ENCODE measurements around the gene CXCL14.
"Not testable (repeated sequence)": the region's sequence is repeated elsewhere in the genome, so short reads cannot be mapped to it uniquely, and the experiment has no call there.

Gene CXCL14

DNA sequence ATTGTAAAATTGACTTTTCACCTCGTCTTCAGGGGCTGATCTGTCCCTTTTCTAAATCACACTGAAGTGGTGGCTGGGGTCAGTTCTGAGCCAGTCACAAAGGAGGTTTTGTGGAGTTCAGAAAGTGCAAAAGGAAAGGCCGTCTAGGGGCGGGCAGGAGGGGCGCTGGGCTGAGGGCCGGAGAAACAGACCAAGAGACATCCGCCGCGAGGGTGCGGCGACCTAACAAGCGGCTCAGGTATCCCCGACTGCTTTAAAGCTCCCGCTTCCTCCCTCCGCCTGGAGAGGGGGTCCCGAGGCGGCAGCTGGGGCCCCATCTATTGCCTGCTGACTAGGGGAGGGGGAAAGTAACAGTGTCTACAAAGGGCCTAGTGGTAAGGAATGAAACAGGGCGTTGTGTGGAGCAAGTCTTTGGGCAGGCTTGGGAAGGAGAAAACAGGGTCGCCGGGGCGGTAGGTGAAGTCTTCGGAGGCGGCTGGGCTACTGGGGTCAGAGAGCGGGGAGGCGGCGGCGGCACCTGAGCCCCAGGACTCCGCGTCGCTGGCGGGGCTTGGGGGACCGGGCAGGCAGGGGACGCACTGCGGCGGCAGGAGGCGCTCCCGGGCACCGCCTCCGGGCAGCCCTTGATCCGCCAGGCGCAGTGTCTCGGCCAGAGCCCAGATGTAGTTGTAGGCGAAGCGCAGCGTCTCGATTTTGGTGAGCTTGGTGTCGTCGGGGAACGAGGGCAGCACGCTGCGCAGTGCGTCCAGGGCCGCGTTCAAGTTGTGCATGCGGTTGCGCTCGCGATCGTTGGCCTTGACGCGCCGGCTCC lies 44.0 kb downstream of the CXCL14 start:
- Histone ChIP-seq H3K4me3 (ENCODE audit: extremely low read depth, insufficient read depth, low read length, poor library complexity, severe bottlenecking) (no peak overlapping the region), H3K36me3 (ENCODE audit: control insufficient read depth, insufficient read depth, low read length) (no peaks in the 10 kb centered on the region), H3K27ac (ENCODE audit: low read depth, low read length, severe bottlenecking) (no peak overlapping the region), H3K9me3 (ENCODE audit: control insufficient read depth, low read length) (no peaks in the 10 kb centered on the region), H3K4me1 (ENCODE audit: control insufficient read depth, insufficient read depth, low read length, poor library complexity, severe bottlenecking) (no peaks in the 10 kb centered on the region)
- 2% methylated on average over 48 to 53 of the region's 61 CpGs for WGBS, 2 experiments (ENCODE audit: insufficient coverage in 2 of 2)

DNA sequence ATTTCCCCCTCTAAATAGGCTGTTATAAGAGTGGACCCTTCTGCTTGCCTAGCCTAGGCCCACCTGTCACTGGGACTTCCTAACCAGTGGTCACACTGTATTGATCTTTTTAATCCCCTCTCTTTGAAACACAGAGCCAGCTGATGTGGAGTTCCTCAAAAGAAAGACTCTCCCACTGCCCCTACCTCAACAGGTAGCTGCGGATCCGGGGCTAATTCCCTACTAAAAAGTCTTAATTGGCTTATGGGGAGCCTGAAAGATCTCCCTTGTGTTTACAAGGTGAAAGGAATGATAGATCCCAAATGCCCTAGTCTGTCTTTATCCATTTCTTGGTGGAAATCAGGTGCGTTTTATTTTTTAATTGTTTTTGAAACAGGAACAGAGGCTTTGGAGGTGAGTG lies 45.0 kb downstream of the CXCL14 start:
- WGBS, 2 experiments (ENCODE audit: insufficient coverage in 2 of 2): 25 to 50% methylated on average over 1 of the region's 3 CpGs
- H3K27ac ChIP-seq (ENCODE audit: low read depth, low read length, severe bottlenecking): no peak overlapping the region
- no peaks in the 10 kb centered on the region for H3K36me3 ChIP-seq (ENCODE audit: control insufficient read depth, insufficient read depth, low read length)
- no peaks in the 10 kb centered on the region for H3K9me3 ChIP-seq (ENCODE audit: control insufficient read depth, low read length)
- H3K4me3 ChIP-seq (ENCODE audit: extremely low read depth, insufficient read depth, low read length, poor library complexity, severe bottlenecking): no peak overlapping the region
- no peaks in the 10 kb centered on the region for H3K4me1 ChIP-seq (ENCODE audit: control insufficient read depth, insufficient read depth, low read length, poor library complexity, severe bottlenecking)

DNA sequence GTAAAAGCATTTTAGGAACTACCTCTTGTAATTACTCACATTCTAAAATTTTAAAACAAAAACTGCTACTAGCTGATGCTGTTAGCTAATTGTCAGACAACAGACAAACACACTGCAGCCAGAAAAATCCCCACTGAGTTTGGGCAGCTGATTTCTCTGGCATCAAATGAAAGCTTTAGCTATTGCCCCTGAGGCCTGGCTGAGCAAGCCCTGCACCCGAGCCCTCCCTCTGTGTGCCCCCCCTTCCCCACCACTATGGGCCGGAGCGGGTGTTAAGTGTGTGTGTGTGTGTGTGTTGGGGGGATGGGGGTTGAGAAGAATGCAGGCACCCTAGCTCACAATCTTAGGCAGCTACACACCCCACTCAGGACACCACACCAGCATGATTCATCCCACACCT lies 45.5 kb downstream of the CXCL14 start:
- Histone ChIP-seq H3K4me3 (ENCODE audit: extremely low read depth, insufficient read depth, low read length, poor library complexity, severe bottlenecking) (no peak overlapping the region), H3K36me3 (ENCODE audit: control insufficient read depth, insufficient read depth, low read length) (no peaks in the 10 kb centered on the region), H3K9me3 (ENCODE audit: control insufficient read depth, low read length) (no peaks in the 10 kb centered on the region), H3K4me1 (ENCODE audit: control insufficient read depth, insufficient read depth, low read length, poor library complexity, severe bottlenecking) (no peaks in the 10 kb centered on the region), H3K27ac (ENCODE audit: low read depth, low read length, severe bottlenecking) (no peak overlapping the region)
- no CpG with 5 or more reads among the region's 3 CpGs for WGBS, 2 experiments (ENCODE audit: insufficient coverage in 2 of 2)

DNA sequence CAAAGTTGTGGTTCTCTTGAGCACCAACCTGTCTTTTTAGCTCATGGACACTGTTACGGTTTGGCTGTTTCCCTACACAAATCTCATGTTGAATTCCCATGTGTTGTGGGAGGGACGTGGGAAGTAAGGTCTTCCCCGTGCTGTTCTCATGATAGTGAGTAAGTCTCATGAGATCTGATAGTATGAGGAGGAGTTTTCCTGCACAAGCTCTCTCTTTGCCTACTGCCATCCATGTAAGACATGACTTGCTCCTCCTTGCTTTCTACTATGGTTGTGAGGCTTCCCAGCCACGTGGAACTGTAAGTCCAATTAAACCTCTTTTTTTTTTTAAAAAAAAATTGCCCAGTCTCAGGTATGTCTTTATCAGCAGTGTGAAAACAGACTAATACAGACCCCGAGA lies 49.2 kb downstream of the CXCL14 start:
- not testable (repeated sequence) for H3K9me3 ChIP-seq (ENCODE audit: control insufficient read depth, low read length); H3K36me3 ChIP-seq (ENCODE audit: control insufficient read depth, insufficient read depth, low read length); H3K27ac ChIP-seq (ENCODE audit: low read depth, low read length, severe bottlenecking); H3K4me3 ChIP-seq (ENCODE audit: extremely low read depth, insufficient read depth, low read length, poor library complexity, severe bottlenecking); H3K4me1 ChIP-seq (ENCODE audit: control insufficient read depth, insufficient read depth, low read length, poor library complexity, severe bottlenecking)
- WGBS, 2 experiments (ENCODE audit: insufficient coverage in 2 of 2): 72% methylated on average over 4 of the region's 5 CpGs; no CpG with 5 or more reads in 1 of the 2 experiments

DNA sequence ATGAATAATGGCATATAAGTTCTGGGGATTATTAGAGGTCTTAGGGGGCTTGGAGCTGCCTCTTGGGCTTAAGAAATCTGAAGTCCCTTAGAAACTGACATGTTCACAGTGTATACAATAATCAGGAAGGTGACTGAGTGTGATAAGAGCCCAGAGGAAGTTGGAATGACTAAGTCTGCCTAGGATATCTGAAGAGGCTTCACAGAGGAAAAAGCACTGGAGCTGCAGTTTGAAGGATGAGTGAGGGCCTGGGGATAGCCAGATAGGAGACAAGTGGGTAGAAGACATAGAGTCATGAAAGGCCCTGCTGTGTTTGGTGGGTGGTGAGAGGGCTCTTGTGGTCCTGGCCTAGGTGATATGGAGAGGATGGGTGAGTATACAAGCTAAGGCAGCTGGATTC lies 51.9 kb downstream of the CXCL14 start:
- no peak overlapping the region for H3K4me3 ChIP-seq (ENCODE audit: extremely low read depth, insufficient read depth, low read length, poor library complexity, severe bottlenecking)
- H3K27ac ChIP-seq (ENCODE audit: low read depth, low read length, severe bottlenecking): no peak overlapping the region
- no peaks in the 10 kb centered on the region for H3K4me1 ChIP-seq (ENCODE audit: control insufficient read depth, insufficient read depth, low read length, poor library complexity, severe bottlenecking)
- no peaks in the 10 kb centered on the region for H3K36me3 ChIP-seq (ENCODE audit: control insufficient read depth, insufficient read depth, low read length)
- H3K9me3 ChIP-seq (ENCODE audit: control insufficient read depth, low read length): no peaks in the 10 kb centered on the region

DNA sequence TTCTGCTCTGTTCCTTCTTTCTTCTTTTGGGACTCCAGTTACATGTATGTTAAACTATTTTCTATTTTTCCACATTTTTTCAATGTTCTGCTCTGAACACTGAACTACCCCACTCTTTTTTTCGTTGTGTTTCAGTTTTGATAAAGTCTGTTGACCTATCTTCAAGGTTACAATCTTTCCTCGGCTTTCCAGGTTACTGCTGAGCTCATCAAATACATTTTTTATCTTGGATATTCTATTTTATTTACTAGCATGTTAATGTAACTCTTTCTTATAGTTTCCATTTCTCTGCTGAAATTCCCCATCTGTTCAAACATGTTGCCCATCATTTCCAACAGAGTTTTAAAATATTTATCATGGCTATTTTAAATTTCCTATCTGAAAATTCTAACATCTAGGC lies 56.8 kb downstream of the CXCL14 start:
- Histone ChIP-seq H3K27ac (ENCODE audit: low read depth, low read length, severe bottlenecking) (no peak overlapping the region), H3K4me3 (ENCODE audit: extremely low read depth, insufficient read depth, low read length, poor library complexity, severe bottlenecking) (no peak overlapping the region), H3K9me3 (ENCODE audit: control insufficient read depth, low read length) (no peaks in the 10 kb centered on the region), H3K4me1 (ENCODE audit: control insufficient read depth, insufficient read depth, low read length, poor library complexity, severe bottlenecking) (no peaks in the 10 kb centered on the region), H3K36me3 (ENCODE audit: control insufficient read depth, insufficient read depth, low read length) (no peaks in the 10 kb centered on the region)
- no CpG with 5 or more reads among the region's 2 CpGs for WGBS, 2 experiments (ENCODE audit: insufficient coverage in 2 of 2)

All from mesodermal cell (in vitro differentiated cells).